H1 (cell line): ENCODE measurements around the gene KRTAP4-2. TPM values are rescaled to one million over a fixed set of nuclear protein-coding genes. Genes with fewer than 3 reads are reported as not detected.

Source experiments
- CTCF ChIA-PET: fragments of 300-600 bp; sonication (Branson Sonifier 250); formaldehyde crosslinking; loops from one replicate; lab custom pipeline; 2021; ENCODE audit not compliant: partially characterized antibody; lab: Charles Lee
- POLR2A ChIA-PET: fragments of 300-600 bp; sonication (Branson Sonifier 250); formaldehyde crosslinking; loops from one replicate; lab custom pipeline; 2021; ENCODE audit warnings: inconsistent platforms; ENCODE audit not compliant: partially characterized antibody; lab: Charles Lee
- DNase-seq, 2 experiments: peaks; one replicate each; pipeline versions ENCODE4 v3.0.0 to v3.0.0-alpha.2; 2010 to 2022; ENCODE audit warnings: low spot score in 2 of 2, low read depth in 1 of 2, mixed read lengths in 1 of 2
- FAIRE-seq: peaks from 2 replicates; lab custom pipeline; 2011; peaks lifted over from hg19 to GRCh38; lab: Jason Lieb, UNC
- H2AFZ ChIP-seq: 2 replicates; pipeline ENCODE4 v1.8.1; 2012; ENCODE audit warnings: low read length, inconsistent platforms
- H2AK5ac ChIP-seq: 2 replicates; pipeline ENCODE4 v1.6.1; 2013; ENCODE audit warnings: low read depth, low read length
- H2BK120ac ChIP-seq: replicated peaks from 2 replicates; pipeline ENCODE3; 2013; ENCODE audit warnings: low read depth, low read length, inconsistent platforms
- H2BK12ac ChIP-seq: 2 replicates; pipeline ENCODE4 v1.6.1; 2013; ENCODE audit warnings: low read depth, low read length
- H2BK15ac ChIP-seq: 2 replicates; pipeline ENCODE4 v1.6.1; 2013; ENCODE audit warnings: low read length
- H2BK20ac ChIP-seq: 2 replicates; pipeline ENCODE4 v1.6.1; 2013; ENCODE audit warnings: low read length
- H2BK5ac ChIP-seq: 2 replicates; pipeline ENCODE4 v1.6.1; 2013; ENCODE audit warnings: low read depth, low read length
- H3K14ac ChIP-seq: 2 replicates; pipeline ENCODE4 v1.6.1; 2013; ENCODE audit warnings: inconsistent platforms; ENCODE audit not compliant: insufficient read length
- H3K18ac ChIP-seq: 2 replicates; pipeline ENCODE4 v1.6.1; 2013; ENCODE audit warnings: low read length; ENCODE audit errors: extremely low read depth
- H3K23ac ChIP-seq: 2 replicates; pipeline ENCODE4 v1.6.1; 2013; ENCODE audit warnings: inconsistent platforms; ENCODE audit not compliant: insufficient read length
- H3K23me2 ChIP-seq: 2 replicates; pipeline ENCODE4 v1.6.1; 2013; ENCODE audit warnings: low read depth, low read length
- H3K27ac ChIP-seq: 2 replicates; pipeline ENCODE4 v1.6.1; 2011; ENCODE audit warnings: low read depth, low read length, inconsistent platforms
- H3K27me3 ChIP-seq, 4 experiments: replicated peaks in 1 of 4; 1 replicate in 1 of 4; 2 replicates in 3 of 4; pipeline versions ENCODE4 v1.6.1 to v1.8.1; 2011 to 2013; ENCODE audit warnings: low read length in 3 of 4, mild to moderate bottlenecking in 3 of 4, inconsistent platforms in 2 of 4, mixed read lengths in 2 of 4, moderate library complexity in 1 of 4; ENCODE audit not compliant: control insufficient read depth in 3 of 4, insufficient read depth in 3 of 4; ENCODE audit errors: extremely low read depth in 1 of 4
- H3K36me3 ChIP-seq, 4 experiments: 2 replicates each; pipeline versions ENCODE4 v1.6.1 to v1.8.1; 2011 to 2013; ENCODE audit warnings: mild to moderate bottlenecking in 4 of 4, low read length in 3 of 4, moderate library complexity in 2 of 4, control low read depth in 1 of 4, inconsistent platforms in 1 of 4; ENCODE audit not compliant: insufficient read depth in 4 of 4, control insufficient read depth in 2 of 4
- H3K4ac ChIP-seq: replicated peaks from 2 replicates; pipeline ENCODE3; 2013; ENCODE audit warnings: low read length, low read depth, mixed read lengths, inconsistent platforms; ENCODE audit not compliant: insufficient read length
- H3K4me1 ChIP-seq, 4 experiments: replicated peaks in 1 of 4; 1 replicate in 1 of 4; 2 replicates in 3 of 4; pipeline versions ENCODE4 v1.6.1 to v1.8.1; 2011 to 2013; ENCODE audit warnings: low read length in 3 of 4, inconsistent platforms in 2 of 4, mixed read lengths in 1 of 4; ENCODE audit not compliant: insufficient read depth in 4 of 4, control insufficient read depth in 3 of 4
- H3K4me2 ChIP-seq, 2 experiments: 2 replicates each; pipeline versions ENCODE4 v1.6.1 to v1.8.1; 2011 to 2013; ENCODE audit warnings: low read depth in 2 of 2, low read length in 2 of 2, control low read depth in 1 of 2, inconsistent platforms in 1 of 2, mild to moderate bottlenecking in 1 of 2; ENCODE audit not compliant: insufficient read depth in 1 of 2
- H3K4me3 ChIP-seq, 4 experiments: fragments of 200-600, 300-600 bp in 1 of 4; sonication (generic), shearing (Covaris generic), sonication (Bioruptor Twin) in 1 of 4; 2 replicates each; pipeline versions ENCODE4 v1.5.1 to v1.8.1; 2011 to 2016; ENCODE audit warnings: low read length in 4 of 4, low read depth in 3 of 4, control low read depth in 2 of 4, inconsistent platforms in 2 of 4, mild to moderate bottlenecking in 2 of 4, mixed read lengths in 1 of 4, moderate library complexity in 1 of 4; ENCODE audit not compliant: insufficient read depth in 2 of 4; ENCODE audit errors: extremely low read depth in 1 of 4
- H3K56ac ChIP-seq: replicated peaks from 2 replicates; pipeline ENCODE3; 2013; ENCODE audit warnings: low read depth, mild to moderate bottlenecking, mixed read lengths, low read length, inconsistent platforms; ENCODE audit not compliant: insufficient read length
- H3K79me1 ChIP-seq: 2 replicates; pipeline ENCODE4 v1.6.1; 2013; ENCODE audit warnings: low read depth, low read length, control low read depth
- H3K79me2 ChIP-seq, 2 experiments: 2 replicates each; pipeline versions ENCODE4 v1.6.1 to v1.8.1; 2012 to 2013; ENCODE audit warnings: low read length in 2 of 2, mild to moderate bottlenecking in 2 of 2, inconsistent platforms in 1 of 2; ENCODE audit not compliant: insufficient read depth in 2 of 2, control insufficient read depth in 1 of 2
- H3K9ac ChIP-seq, 4 experiments: replicated peaks in 1 of 4; 1 replicate in 1 of 4; 2 replicates in 3 of 4; pipeline versions ENCODE4 v1.6.1 to v1.8.1; 2011 to 2013; ENCODE audit warnings: low read depth in 3 of 4, low read length in 3 of 4, control low read depth in 2 of 4, mild to moderate bottlenecking in 2 of 4, moderate library complexity in 2 of 4, inconsistent platforms in 1 of 4; ENCODE audit errors: extremely low read depth in 1 of 4
- H3K9me3 ChIP-seq, 2 experiments: 2 replicates each; pipeline versions ENCODE4 v1.6.1 to v1.8.1; 2012 to 2013; ENCODE audit warnings: mild to moderate bottlenecking in 2 of 2, moderate library complexity in 2 of 2, control low read depth in 1 of 2, inconsistent platforms in 1 of 2, low read depth in 1 of 2, low read length in 1 of 2, mixed read lengths in 1 of 2; ENCODE audit not compliant: insufficient read depth in 2 of 2
- H4K20me1 ChIP-seq, 2 experiments: replicated peaks in 1 of 2; 2 replicates each; pipeline versions ENCODE3 to v1.8.1; 2011 to 2013; ENCODE audit warnings: inconsistent platforms in 2 of 2, low read length in 2 of 2, mild to moderate bottlenecking in 1 of 2; ENCODE audit not compliant: insufficient read depth in 2 of 2, control insufficient read depth in 1 of 2
- H4K5ac ChIP-seq: 2 replicates; pipeline ENCODE4 v1.6.1; 2013; ENCODE audit warnings: low read length, low read depth, mixed read lengths, inconsistent platforms; ENCODE audit not compliant: insufficient read length
- H4K8ac ChIP-seq: 2 replicates; pipeline ENCODE4 v1.8.0; 2013; ENCODE audit warnings: mild to moderate bottlenecking, moderate library complexity, low read length, inconsistent platforms; ENCODE audit not compliant: insufficient read depth; ENCODE audit errors: extremely low read depth
- H4K91ac ChIP-seq: replicated peaks from 2 replicates; pipeline ENCODE3; 2013; ENCODE audit warnings: low read length, mixed read lengths, inconsistent platforms; ENCODE audit not compliant: insufficient read length
- ASH2L ChIP-seq: fragments of 200-600, 300-600 bp; sonication (generic); IDR thresholded peaks from one replicate; pipeline ENCODE4 v1.7.1; 2017; ENCODE audit warnings: low read length
- BCL11A ChIP-seq, 2 experiments: IDR thresholded peaks; one replicate each; pipeline ENCODE4 v1.6.1; 2011; ENCODE audit warnings: low read depth in 2 of 2, low read length in 2 of 2, mild to moderate bottlenecking in 2 of 2
- BRCA1 ChIP-seq: IDR thresholded peaks from 2 replicates; pipeline ENCODE4 v1.6.1; 2012; ENCODE audit warnings: low read depth, low read length, improper control_type of control experiment
- GTF2F1 ChIP-seq: IDR thresholded peaks from 2 replicates; pipeline ENCODE4 v1.6.1; 2012; ENCODE audit warnings: low read depth, low read length, improper control_type of control experiment, borderline replicate concordance
- HDAC2 ChIP-seq, 2 experiments: fragments of 300-600 bp in 1 of 2; sonication (generic) in 1 of 2; IDR thresholded peaks; 2 replicates each; pipeline ENCODE4 v1.6.1; 2011 to 2012; ENCODE audit warnings: low read depth in 2 of 2, low read length in 2 of 2, mild to moderate bottlenecking in 2 of 2, moderate library complexity in 2 of 2, borderline replicate concordance in 1 of 2, inconsistent platforms in 1 of 2
- KDM1A ChIP-seq: fragments of 200-600, 300-600 bp; sonication (generic); IDR thresholded peaks from 2 replicates; pipeline ENCODE4 v1.7.1; 2016; ENCODE audit warnings: mild to moderate bottlenecking, low read length, borderline replicate concordance
- KDM4A ChIP-seq: IDR thresholded peaks from one replicate; pipeline ENCODE4 v1.7.1; 2012; ENCODE audit warnings: low read depth, mild to moderate bottlenecking, moderate library complexity, low read length, inconsistent platforms; ENCODE audit not compliant: severe bottlenecking
- NANOG ChIP-seq: IDR thresholded peaks from 2 replicates; pipeline ENCODE4 v1.6.1; 2011; ENCODE audit warnings: low read length, low read depth, mild to moderate bottlenecking, inconsistent platforms; ENCODE audit not compliant: insufficient read depth, poor library complexity, severe bottlenecking
- RFX5 ChIP-seq: IDR thresholded peaks from 2 replicates; pipeline ENCODE4 v1.6.1; 2011; ENCODE audit warnings: low read depth, low read length, improper control_type of control experiment, borderline replicate concordance
- SP2 ChIP-seq: IDR thresholded peaks from 2 replicates; pipeline ENCODE4 v1.6.1; 2012; ENCODE audit warnings: mild to moderate bottlenecking, low read length, inconsistent platforms
- TBP ChIP-seq: IDR thresholded peaks from 2 replicates; pipeline ENCODE4 v1.6.1; 2011; ENCODE audit warnings: low read depth, low read length, improper control_type of control experiment
- WGBS, 2 experiments: shearing (Covaris generic) in 1 of 2; methylation state at CpG; one replicate each; pipeline versions ENCODE4 v1.1.6 to v1.1.7; 2013 to 2015; ENCODE audit warnings: low lambda C conversion rate in 2 of 2, mixed read lengths in 2 of 2, inconsistent platforms in 1 of 2, low coverage in 1 of 2, missing lambda C conversion rate in 1 of 2; ENCODE audit not compliant: insufficient replicate concordance in 2 of 2, insufficient coverage in 1 of 2, insufficient read length in 1 of 2; ENCODE audit errors: extremely low coverage in 1 of 2, missing lambda C conversion rate in 1 of 2; 5-methylcytosine and 5-hydroxymethylcytosine counted together
- polyA plus RNA-seq, 7 experiments: library from polyadenylated mRNA; depleted of rRNA in 3 of 7; stranded (reverse) in 5 of 7; unstranded in 2 of 7; fragments of >200 nt in 5 of 7; fragments of 200-250 nt in 2 of 7; gene quantifications; 1 replicate in 5 of 7; 2 replicates in 1 of 7; 4 replicates in 1 of 7; pipeline versions ENCODE4 v1.2.1 to v1.2.3, GENCODE V29; 2011 to 2013; ENCODE audit warnings: missing spikeins in 2 of 7, mixed read lengths in 2 of 7
- total RNA-seq: library from RNA; stranded (reverse); fragmentation: NEBNext Ultra II Directional; extraction: Animal tissue kit (Norgen Biotek cat#: 25700); gene quantifications from 2 replicates; pipeline ENCODE4 v1.2.1, GENCODE V29; 2021
- TF ChIP-seq, protein P1 (sequence below): IDR thresholded peaks from 2 replicates; pipeline ENCODE4 v1.6.1; 2012; ENCODE audit warnings: low read length, inconsistent platforms

The KRTAP4-2 gene
- total and polyA plus RNA-seq, 2 of the 8 experiments (the other 6 are each of a cell fraction or from before 2014, with no cell fraction given) = not detected

- Histone ChIP-seq H2AFZ (no peak overlapping the region), H4K8ac (no peak overlapping the region), H3K23me2 (peaks cover 2% of the 10 kb centered on the region; the same call in 1 of the 2 replicates), H2BK5ac (no peak overlapping the region), H2BK12ac (no peak overlapping the region), H2BK20ac (no peak overlapping the region), H3K18ac (no peak overlapping the region), H3K56ac (no peak overlapping the region), H2BK120ac (no peak overlapping the region), H3K9ac (no peak overlapping the region), H3K4me1 (no peaks in the 10 kb centered on the region), H3K14ac (no peak overlapping the region), H3K4ac (no peak overlapping the region), H2BK15ac (no peak overlapping the region), H3K36me3 (no peaks in the 10 kb centered on the region), H3K79me1 (no peaks in the 10 kb centered on the region), H3K79me2 (no peaks in the 10 kb centered on the region), H3K27ac (no peak overlapping the region), H2AK5ac (no peak overlapping the region), H3K4me3 (no peak overlapping the region), H3K23ac (no peak overlapping the region), H4K91ac (no peak overlapping the region), H4K20me1 (no peaks in the 10 kb centered on the region), H4K5ac (no peak overlapping the region), H3K4me2 (no peak overlapping the region), H3K27me3 (no peaks in the 10 kb centered on the region), H3K9me3 (no peaks in the 10 kb centered on the region)
- ChIA-PET POLR2A (no interaction called here), CTCF (no interaction called here)
- DNase-seq (no peak), FAIRE-seq (peak; percentile 7)
- WGBS, 2 experiments = 96% methylated on average over 2 of the region's 2 CpGs; no CpG with 5 or more reads in 1 of the 2 experiments
- TF ChIP-seq, protein P1, sequence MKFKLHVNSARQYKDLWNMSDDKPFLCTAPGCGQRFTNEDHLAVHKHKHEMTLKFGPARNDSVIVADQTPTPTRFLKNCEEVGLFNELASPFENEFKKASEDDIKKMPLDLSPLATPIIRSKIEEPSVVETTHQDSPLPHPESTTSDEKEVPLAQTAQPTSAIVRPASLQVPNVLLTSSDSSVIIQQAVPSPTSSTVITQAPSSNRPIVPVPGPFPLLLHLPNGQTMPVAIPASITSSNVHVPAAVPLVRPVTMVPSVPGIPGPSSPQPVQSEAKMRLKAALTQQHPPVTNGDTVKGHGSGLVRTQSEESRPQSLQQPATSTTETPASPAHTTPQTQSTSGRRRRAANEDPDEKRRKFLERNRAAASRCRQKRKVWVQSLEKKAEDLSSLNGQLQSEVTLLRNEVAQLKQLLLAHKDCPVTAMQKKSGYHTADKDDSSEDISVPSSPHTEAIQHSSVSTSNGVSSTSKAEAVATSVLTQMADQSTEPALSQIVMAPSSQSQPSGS = no peak
- TF ChIP-seq ASH2L (no peak), RFX5 (no peak), BRCA1 (no peak), KDM4A (no peak), NANOG (no peak), KDM1A (no peak), GTF2F1 (no peak), SP2 (no peak), BCL11A (IDR thresholded peaks at IDR 0.05; ENCODE audit: low read depth in 2 of 2, low read length in 2 of 2) (no peak), TBP (no peak), HDAC2 (IDR thresholded peaks at IDR 0.05; ENCODE audit: borderline replicate concordance in 1 of 2, low read depth in 2 of 2, low read length in 2 of 2) (no peak)
Observed at GRCh38 chr17:41151525-41151924, 26.5 kb downstream of the KRTAP4-2 start.
